Kidney (tissue), 14 donors: Measurements from ENCODE around the gene DNAJB8. TPM values are rescaled to one million over a fixed set of nuclear protein-coding genes. Genes with fewer than 3 reads are reported as not detected.

Source experiments
- DNase-seq, 5 donors: peaks; one replicate each; pipeline ENCODE4 v3.0.0-alpha.2; 2013 to 2020
- FAIRE-seq: peaks from 2 replicates; lab custom pipeline; 2012; peaks lifted over from hg19 to GRCh38; lab: Jason Lieb, UNC
- H3K27ac ChIP-seq, 2 donors: one replicate each; pipeline ENCODE4 v1.7.0; 2013; ENCODE audit warnings: low read depth in 2 of 2, low read length in 2 of 2, inconsistent platforms in 1 of 2
- H3K27me3 ChIP-seq: one replicate; pipeline ENCODE4 v1.7.1; 2013; ENCODE audit warnings: low read length, inconsistent platforms; ENCODE audit not compliant: control insufficient read depth, insufficient read depth
- H3K36me3 ChIP-seq, 3 donors: one replicate each; pipeline versions ENCODE4 v1.7.0 to v1.7.1; 2013; ENCODE audit warnings: low read length in 3 of 3, control low read depth in 1 of 3, inconsistent platforms in 1 of 3; ENCODE audit not compliant: insufficient read depth in 3 of 3, control insufficient read depth in 2 of 3
- H3K4me1 ChIP-seq, 3 donors: one replicate each; pipeline versions ENCODE4 v1.7.0 to v1.7.1; 2013; ENCODE audit warnings: low read length in 3 of 3, inconsistent platforms in 1 of 3, low read depth in 1 of 3; ENCODE audit not compliant: control insufficient read depth in 2 of 3, insufficient read depth in 2 of 3
- H3K4me3 ChIP-seq, 3 donors: one replicate each; pipeline versions ENCODE4 v1.7.0 to v1.8.1; 2013; ENCODE audit warnings: low read length in 3 of 3, control low read depth in 1 of 3, inconsistent platforms in 1 of 3
- H3K9ac ChIP-seq, 3 donors: one replicate each; pipeline versions ENCODE4 v1.7.0 to v1.7.1; 2013; ENCODE audit warnings: low read length in 3 of 3, control low read depth in 1 of 3, inconsistent platforms in 1 of 3
- H3K9me3 ChIP-seq, 3 donors: one replicate each; pipeline versions ENCODE4 v1.7.0 to v1.7.1; 2013; ENCODE audit warnings: low read length in 3 of 3, control low read depth in 1 of 3, inconsistent platforms in 1 of 3; ENCODE audit not compliant: control insufficient read depth in 2 of 3, insufficient read depth in 1 of 3
- CTCF ChIP-seq: IDR thresholded peaks from 3 replicates; pipeline ENCODE4 v1.5.1; 2012; ENCODE audit warnings: mild to moderate bottlenecking, moderate library complexity, borderline replicate concordance; ENCODE audit not compliant: insufficient read depth; ENCODE audit errors: extremely low read depth
- intact Hi-C: fragments of 100-400 bp; cut with DNase I; formaldehyde crosslinking; loops from one replicate; pipeline ENCODE4 v1.11.1; 2022
- polyA plus RNA-seq: library from polyadenylated mRNA; stranded (reverse); fragments of 350-450 nt; fragmentation: Illumina TruSeq; extraction: RNeasy Lipid Tissue Mini Kit (QIAGEN cat#74804); gene quantifications from one replicate; pipeline ENCODE4 v1.2.3, GENCODE V29; 2014; ENCODE audit warnings: low read depth, low replicate concordance; ENCODE audit not compliant: insufficient read depth
- total RNA-seq: library from RNA; stranded (reverse); fragmentation: NEBNext Ultra II Directional; extraction: Animal tissue kit (Norgen Biotek cat#: 25700); gene quantifications from one replicate; pipeline ENCODE4 v1.2.1, GENCODE V29; 2021
- donor health status: control.
- donor health status: control.
- donor health status: control.
- donor health status: control.
- donor health status: control.
- donor health status: DM: yes; HTN: yes; CAD: no.
- donor health status: Normal renal cell carcinoma (clear cell type).

Gene DNAJB8
- total and polyA plus RNA-seq, 2 donors from 2014 or later, result not detected

GRCh38 chr3:128462341-128462910, 4.3 kb downstream of the DNAJB8 start:
- Histone ChIP-seq H3K9me3 (no peaks in the 10 kb centered on the region), H3K36me3 (no peaks in the 10 kb centered on the region), H3K4me3 (no peak overlapping the region), H3K27me3 (no peaks in the 10 kb centered on the region), H3K27ac (no peak overlapping the region), H3K9ac (no peak overlapping the region), H3K4me1 (no peaks in the 10 kb centered on the region)
- peak in 1 of 5 donors; percentile 20 for DNase-seq
- TF ChIP-seq CTCF, result no peak
- FAIRE-seq, result no peak
- intact Hi-C loops, result no loop called here

- no peak for TF ChIP-seq CTCF
- Histone ChIP-seq H3K36me3 (no peaks in the 10 kb centered on the region), H3K27me3 (no peaks in the 10 kb centered on the region), H3K9ac (no peak overlapping the region), H3K27ac (no peak overlapping the region), H3K4me1 (no peaks in the 10 kb centered on the region), H3K4me3 (no peak overlapping the region), H3K9me3 (no peaks in the 10 kb centered on the region)
- DNase-seq (peak in 1 of 5 donors; percentile 48), FAIRE-seq (no peak)
- intact Hi-C loops, result no loop called here
Observed at GRCh38 chr3:128461731-128462130, 5.0 kb downstream of the DNAJB8 start.

- intact Hi-C loops, result no loop called here
- no peaks in the 10 kb centered on the region for H3K27me3 ChIP-seq
Observed at GRCh38 chr3:128459461-128459820, 7.2 kb downstream of the DNAJB8 start.

More at GRCh38 chr3:128459461-128459820, 7.2 kb downstream of the DNAJB8 start:
- Histone ChIP-seq H3K27ac (no peak overlapping the region), H3K9me3 (no peaks in the 10 kb centered on the region), H3K9ac (no peak overlapping the region), H3K4me1 (peaks cover 0 to 2% (median 0%) of the 10 kb centered on the region in 3 donors), H3K36me3 (no peaks in the 10 kb centered on the region), H3K4me3 (no peak overlapping the region)
- TF ChIP-seq CTCF, result no peak
- peak in 1 of 5 donors; percentile 51 for DNase-seq
- FAIRE-seq, result no peak
